Motor neuron (in vitro differentiated cells): ENCODE measurements around the gene TDRD12. TPM values are rescaled to one million over a fixed set of nuclear protein-coding genes. Genes with fewer than 3 reads are reported as not detected.
"Not testable (repeated sequence)": the region's sequence is repeated elsewhere in the genome, so short reads cannot be mapped to it uniquely, and the experiment has no call there.

Source experiments
- ATAC-seq, 8 experiments: fragments of 200-7000 bp; cut with Tn5 transposase; replicated peaks in 6 of 8; 2 replicates each; pipeline ENCODE4 v1.8.0; 2021; ENCODE audit warnings: mild to moderate bottlenecking in 8 of 8, moderate library complexity in 8 of 8
- H3K27ac ChIP-seq, 2 donors: fragments of 250-450 bp; sonication (Bioruptor Pico); 2 replicates each; pipeline ENCODE4 v1.9.0; 2021; ENCODE audit warnings: antibody characterized with exemption in 2 of 2, mild to moderate bottlenecking in 2 of 2, moderate library complexity in 1 of 2
- H3K4me1 ChIP-seq, 2 donors: fragments of 250-450 bp; sonication (Bioruptor Pico); replicated peaks in 1 of 2; 2 replicates each; pipeline ENCODE4 v1.6.1; 2021; ENCODE audit warnings: antibody characterized with exemption in 2 of 2, mild to moderate bottlenecking in 2 of 2, moderate library complexity in 1 of 2
- H3K4me3 ChIP-seq, 5 donors: fragments of 250-450 bp; sonication (Bioruptor Pico); 2 replicates each; pipeline ENCODE4 v1.9.0; 2021; ENCODE audit warnings: antibody characterized with exemption in 5 of 5, mild to moderate bottlenecking in 5 of 5, moderate library complexity in 4 of 5
- WGBS, 10 experiments: fragments of 450-650 bp; shearing (Covaris generic); methylation state at CpG; one replicate each; pipeline ENCODE4 v1.0.0; 2022; 5-methylcytosine and 5-hydroxymethylcytosine counted together
- in situ Hi-C, 9 experiments: fragments of 400-800 bp; cut with MboI; loops; one replicate each; pipeline ENCODE4 v1.15.0; 2021; ENCODE audit warnings: low sequenced_read_pairs in 9 of 9, low pct_unique_long_range_greater_than_20kb in 2 of 9; ENCODE audit not compliant: unreplicated experiment in 9 of 9
- total RNA-seq, 8 experiments: library from RNA; unstranded; fragments of 300-600 nt; gene quantifications; 2 replicates each; pipeline versions ENCODE4 v1.2.3 to v1.2.4, GENCODE V29; 2022

The TDRD12 gene
- total RNA-seq, 8 experiments from 2014 or later = 0.21 to 0.98 (median 0.50) TPM

DNA sequence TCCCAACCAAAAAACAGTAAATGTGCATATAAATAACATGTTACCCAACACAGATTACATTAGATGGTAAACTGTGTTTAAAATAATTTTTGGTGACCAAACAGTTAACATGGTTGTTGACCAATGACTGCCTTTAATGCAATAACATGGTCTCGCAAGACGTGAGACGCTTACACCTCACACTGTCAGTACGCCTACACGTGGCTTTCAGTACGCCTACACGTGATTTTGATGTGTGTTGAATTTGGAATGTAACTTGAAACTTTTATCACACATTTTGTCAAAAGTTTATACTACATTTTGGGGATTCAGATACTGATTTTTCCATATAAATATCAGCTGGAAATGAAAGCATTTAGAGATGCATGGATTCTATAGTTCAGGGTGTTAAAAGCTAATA, 118.0 kb downstream of the TDRD12 start:
- no peak for ATAC-seq
- Histone ChIP-seq H3K4me1 (no peaks in the 10 kb centered on the region), H3K27ac (no peak overlapping the region), H3K4me3 (no peak overlapping the region)
- 48 to 92% (median 80%) methylated on average over 2 to 7 of the region's 7 CpGs for WGBS, 10 experiments
- in situ Hi-C loops = no loop called here

DNA sequence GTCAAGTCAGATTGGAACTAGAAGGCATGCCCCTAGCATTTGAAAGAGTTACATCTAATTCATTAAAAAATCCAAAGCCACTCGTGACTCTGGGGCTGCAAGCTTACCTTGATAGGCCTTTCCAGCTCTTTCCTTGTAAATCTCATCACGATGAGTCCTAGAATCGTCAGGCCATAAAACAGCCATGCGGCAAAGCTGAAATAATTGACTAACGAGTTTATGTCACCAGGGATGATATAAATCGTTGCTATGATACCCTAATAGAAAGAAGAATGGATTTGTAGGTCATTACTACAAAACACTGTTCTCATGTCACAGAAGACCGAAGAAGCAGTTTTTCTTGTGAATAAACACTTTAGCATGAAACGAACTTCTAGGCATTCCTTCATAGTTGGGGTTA, 122.5 kb downstream of the TDRD12 start:
- WGBS, 10 experiments = 0 to 79% (median 48%) methylated on average over 1 to 8 of the region's 8 CpGs
- in situ Hi-C loops = no loop called here
- no peak overlapping the region for H3K27ac ChIP-seq
- H3K4me3 ChIP-seq = no peak overlapping the region
- H3K4me1 ChIP-seq = no peaks in the 10 kb centered on the region
- ATAC-seq = no peak

DNA sequence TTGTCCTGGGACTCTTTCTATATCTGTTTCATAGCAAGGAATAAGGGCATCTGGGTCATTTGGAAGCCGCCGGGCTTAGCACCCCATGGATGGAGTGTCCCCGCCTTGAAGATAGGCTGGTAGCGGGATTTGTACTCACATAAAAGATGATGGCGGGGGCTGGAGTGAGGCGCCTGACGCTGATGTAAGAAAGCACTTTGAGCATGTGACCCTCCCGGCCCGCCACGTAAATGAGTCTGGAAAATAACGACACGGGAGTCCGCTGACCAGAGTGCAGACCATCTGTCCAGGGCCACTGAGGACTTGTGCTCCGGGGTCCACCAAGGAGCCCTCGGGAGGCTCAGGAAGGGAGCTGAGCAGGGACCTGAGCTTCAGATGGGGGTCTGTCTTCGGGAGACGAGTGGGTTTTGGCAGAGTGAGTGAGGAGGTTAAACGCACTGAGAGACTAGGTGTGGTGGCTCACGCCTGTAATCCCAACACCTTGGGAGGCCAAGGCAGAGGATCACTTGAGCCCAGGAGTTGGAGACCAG, 124.2 kb downstream of the TDRD12 start:
- Histone ChIP-seq H3K27ac (no peak overlapping the region), H3K4me1 (no peaks in the 10 kb centered on the region), H3K4me3 (no peak overlapping the region)
- 61 to 100% (median 87%) methylated on average over 2 to 9 of the region's 19 CpGs; no CpG with 5 or more reads in 2 of the 10 experiments for WGBS, 10 experiments
- in situ Hi-C loops = no loop called here
- no peak for ATAC-seq

DNA sequence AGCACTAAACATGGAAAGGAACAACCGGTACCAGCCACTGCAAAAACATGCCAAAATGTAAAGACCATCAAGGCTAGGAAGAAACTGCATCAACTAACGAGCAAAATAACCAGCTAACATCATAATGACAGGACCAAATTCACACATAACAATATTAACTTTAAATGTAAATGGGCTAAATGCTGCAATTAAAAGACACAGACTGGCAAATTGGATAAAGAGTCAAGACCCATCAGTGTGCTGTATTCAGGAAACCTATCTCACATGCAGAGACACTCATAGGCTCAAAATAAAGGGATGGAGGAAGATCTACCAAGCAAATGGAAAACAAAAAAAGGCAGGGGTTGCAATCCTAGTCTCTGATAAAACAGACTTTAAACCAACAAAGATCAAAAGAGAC, 128.5 kb downstream of the TDRD12 start:
- ATAC-seq, H3K4me1 ChIP-seq, in situ Hi-C loops, H3K4me3 ChIP-seq, H3K27ac ChIP-seq: not testable (repeated sequence)
- no CpG with 5 or more reads among the region's 2 CpGs for WGBS, 10 experiments

DNA sequence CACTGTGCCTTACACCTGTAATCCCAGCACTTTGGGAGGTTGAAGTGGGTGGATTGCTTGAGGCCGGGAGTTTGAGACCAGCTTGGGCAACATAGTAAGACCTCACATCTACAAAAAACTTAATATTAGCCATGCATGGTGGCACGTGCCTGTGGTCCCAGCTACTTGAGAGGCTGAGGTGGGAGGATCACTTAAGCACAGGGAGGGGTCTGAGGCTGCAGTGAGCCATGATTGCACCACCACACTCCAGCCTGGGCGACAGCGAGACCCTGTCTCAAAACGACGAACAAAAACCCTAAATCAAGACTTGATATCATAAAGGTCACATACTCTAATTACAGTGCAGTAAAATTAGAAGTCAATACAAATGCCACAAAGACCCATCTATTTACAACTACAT, 132.6 kb downstream of the TDRD12 start:
- 70 to 100% (median 90%) methylated on average over 1 to 4 of the region's 6 CpGs; no CpG with 5 or more reads in 3 of the 10 experiments for WGBS, 10 experiments
- Histone ChIP-seq H3K4me1 (no peaks in the 10 kb centered on the region), H3K4me3 (no peak overlapping the region), H3K27ac (no peak overlapping the region)
- in situ Hi-C loops = no loop called here
- ATAC-seq = no peak

DNA sequence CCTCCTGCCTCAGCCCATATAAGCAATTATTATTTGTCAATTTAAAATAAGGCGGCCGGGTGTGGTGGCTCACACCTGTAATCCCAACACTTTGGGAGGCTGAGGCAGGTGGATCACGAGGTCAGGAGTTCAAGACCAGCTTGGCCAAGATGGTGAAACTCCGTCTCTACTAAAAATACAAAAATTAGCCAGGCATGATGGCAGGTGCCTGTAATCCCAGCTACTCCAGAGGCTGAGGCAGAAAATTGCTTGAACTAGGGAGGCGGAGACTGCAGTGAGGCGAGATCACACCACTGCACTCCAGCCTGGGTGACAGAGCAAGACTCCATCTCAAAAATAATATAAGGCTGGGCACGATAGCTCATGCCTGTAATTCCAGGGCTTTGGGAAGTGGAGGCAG, 137.3 kb downstream of the TDRD12 start:
- 57 to 100% (median 91%) methylated on average over 1 to 6 of the region's 7 CpGs; no CpG with 5 or more reads in 2 of the 10 experiments for WGBS, 10 experiments
- H3K4me1 ChIP-seq, H3K4me3 ChIP-seq, H3K27ac ChIP-seq, in situ Hi-C loops, ATAC-seq: not testable (repeated sequence)

DNA sequence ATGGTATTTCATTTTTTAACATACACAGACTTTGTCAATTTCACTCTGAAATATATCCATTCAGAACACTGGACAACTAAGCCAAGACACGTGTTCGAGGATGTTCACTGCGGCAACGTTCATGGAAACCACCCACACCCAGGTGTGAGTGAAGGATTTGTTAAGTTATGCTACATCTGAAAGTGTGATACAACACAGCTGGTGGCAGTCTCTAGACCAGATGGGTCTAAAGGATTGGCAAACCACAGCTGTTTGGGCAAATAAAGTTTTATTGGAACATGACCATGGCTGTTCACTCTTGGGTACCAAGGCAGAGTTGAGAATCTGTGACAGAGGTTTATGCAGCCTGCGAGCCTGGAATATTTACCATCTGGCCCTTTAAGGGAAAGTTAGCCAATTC, 138.0 kb downstream of the TDRD12 start:
- Histone ChIP-seq H3K4me1 (no peaks in the 10 kb centered on the region), H3K27ac (no peak overlapping the region), H3K4me3 (no peak overlapping the region)
- in situ Hi-C loops = no loop called here
- no peak for ATAC-seq
- WGBS, 10 experiments = 40 to 100% (median 89%) methylated on average over 1 to 3 of the region's 5 CpGs; no CpG with 5 or more reads in 2 of the 10 experiments

DNA sequence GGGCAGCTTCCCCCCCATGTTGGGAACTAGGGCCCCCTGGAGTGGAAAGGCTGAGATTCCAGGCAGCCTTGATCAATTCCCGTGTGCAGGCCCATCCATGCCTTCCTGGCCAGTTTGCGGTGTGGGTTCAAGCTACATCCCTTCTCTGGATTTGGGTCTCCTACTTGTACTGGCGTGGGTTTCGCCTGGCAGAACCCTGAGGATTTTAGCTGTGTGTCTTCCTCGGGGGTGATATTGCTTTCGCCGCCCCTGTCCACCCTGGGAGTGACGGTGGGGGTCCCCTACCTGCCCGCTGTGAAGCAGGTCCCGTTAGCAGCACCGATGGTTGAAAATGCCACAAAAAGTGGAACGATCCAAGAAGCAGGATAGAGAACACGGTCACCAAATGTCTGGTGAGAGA, 138.6 kb downstream of the TDRD12 start:
- WGBS, 10 experiments = 43 to 77% (median 67%) methylated on average over 2 to 7 of the region's 13 CpGs; no CpG with 5 or more reads in 6 of the 10 experiments

DNA sequence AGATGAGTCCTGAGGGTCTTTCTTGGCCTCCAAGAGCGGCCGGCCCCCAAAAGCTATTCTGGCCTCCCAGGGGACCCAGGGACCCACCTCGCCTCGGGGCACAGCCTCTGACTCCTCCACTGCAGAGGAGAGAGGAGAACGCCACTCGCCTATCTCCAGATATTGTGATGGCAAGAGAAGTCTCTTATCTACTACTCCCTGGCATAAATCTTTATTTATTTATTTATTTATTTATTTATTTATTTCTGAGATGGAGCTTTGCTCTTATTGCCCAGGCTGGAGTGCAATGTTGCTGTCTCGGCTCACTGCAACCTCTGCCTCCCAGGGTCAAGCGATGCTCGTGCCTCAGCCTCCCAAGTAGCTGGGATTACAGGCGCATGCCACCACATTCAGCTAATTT, 139.0 kb downstream of the TDRD12 start:
- 20 to 100% (median 100%) methylated on average over 1 to 3 of the region's 10 CpGs; no CpG with 5 or more reads in 5 of the 10 experiments for WGBS, 10 experiments
- ATAC-seq = no peak
- Histone ChIP-seq H3K4me3 (no peak overlapping the region), H3K27ac (no peak overlapping the region), H3K4me1 (no peaks in the 10 kb centered on the region)
- in situ Hi-C loops = no loop called here

More for the DNA sequence above, 138.6 kb downstream of the TDRD12 start:
- in situ Hi-C loops = no loop called here
- ATAC-seq = no peak
- Histone ChIP-seq H3K4me3 (no peak overlapping the region), H3K27ac (no peak overlapping the region), H3K4me1 (no peaks in the 10 kb centered on the region)

DNA sequence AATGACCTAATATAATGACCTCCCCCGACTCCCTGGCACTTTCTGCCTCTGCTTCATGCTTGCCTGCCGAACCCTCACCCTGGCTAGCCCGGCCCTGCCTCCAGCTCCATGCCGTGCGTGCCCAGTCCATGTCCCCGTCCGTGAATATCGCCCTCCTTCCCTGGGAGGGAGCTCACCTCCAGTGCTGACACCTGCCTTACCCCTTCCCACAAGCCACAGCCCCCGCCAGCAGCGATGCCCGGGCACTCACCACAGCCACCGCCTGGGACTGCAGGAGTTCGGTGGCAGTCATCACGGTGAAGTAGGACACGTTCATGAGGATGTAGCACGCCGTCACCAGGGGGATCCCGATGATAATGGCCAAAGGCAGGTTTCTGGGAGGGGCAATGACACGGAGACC, 140.0 kb downstream of the TDRD12 start:
- 83 to 100% (median 98%) methylated on average over 1 to 4 of the region's 19 CpGs; no CpG with 5 or more reads in 4 of the 10 experiments for WGBS, 10 experiments

DNA sequence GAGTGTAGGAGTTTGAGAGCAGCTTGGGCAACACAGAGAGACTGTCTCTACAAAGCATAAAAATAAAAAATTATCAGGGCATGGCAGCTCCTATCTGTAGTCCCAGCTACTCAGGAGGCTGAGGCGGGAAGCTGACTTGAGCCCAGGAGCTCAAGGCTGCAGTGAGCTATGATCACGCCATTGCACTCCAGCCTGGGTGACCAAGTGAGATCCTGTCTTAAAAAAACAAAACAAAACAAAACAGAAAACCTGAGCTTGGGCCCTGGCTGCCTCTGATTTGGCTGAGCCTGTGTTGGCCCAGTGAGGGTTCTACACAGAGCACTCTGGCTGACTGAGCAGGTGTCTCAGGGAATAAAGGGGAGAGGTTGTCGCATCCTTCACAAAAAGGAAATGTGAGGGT, 142.0 kb downstream of the TDRD12 start:
- Histone ChIP-seq H3K27ac (no peak overlapping the region), H3K4me3 (no peak overlapping the region), H3K4me1 (no peaks in the 10 kb centered on the region)
- in situ Hi-C loops = no loop called here
- 70 to 100% (median 93%) methylated on average over 1 to 2 of the region's 3 CpGs; no CpG with 5 or more reads in 5 of the 10 experiments for WGBS, 10 experiments
- no peak for ATAC-seq

More for the DNA sequence above, 140.0 kb downstream of the TDRD12 start:
- ATAC-seq = no peak
- in situ Hi-C loops = no loop called here
- no peaks in the 10 kb centered on the region for H3K4me1 ChIP-seq
- H3K27ac ChIP-seq = no peak overlapping the region
- H3K4me3 ChIP-seq = no peak overlapping the region

DNA sequence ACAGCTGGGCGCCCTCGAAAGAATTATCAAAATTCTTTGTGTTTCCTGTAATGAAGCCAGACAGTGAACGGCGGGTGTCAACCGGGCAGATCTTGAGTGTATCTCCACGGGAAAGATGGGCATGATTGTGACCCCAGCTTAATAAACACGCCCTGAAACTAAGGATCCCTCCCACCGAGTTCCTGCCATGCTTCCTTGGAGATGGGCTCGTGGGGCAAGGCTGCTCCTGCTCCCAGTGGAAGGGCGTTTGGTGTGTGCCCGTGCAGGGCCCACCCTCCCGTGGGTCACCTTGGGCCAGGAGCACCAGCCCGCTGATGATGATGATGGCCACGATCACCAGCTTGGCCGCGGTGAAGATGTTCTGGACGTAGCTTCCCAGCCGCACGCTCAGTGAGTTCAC, 142.6 kb downstream of the TDRD12 start:
- in situ Hi-C loops = no loop called here
- Histone ChIP-seq H3K27ac (no peak overlapping the region), H3K4me1 (no peaks in the 10 kb centered on the region), H3K4me3 (no peak overlapping the region)
- 0 to 93% (median 78%) methylated on average over 1 to 13 of the region's 19 CpGs; no CpG with 5 or more reads in 4 of the 10 experiments for WGBS, 10 experiments
- no peak for ATAC-seq

DNA sequence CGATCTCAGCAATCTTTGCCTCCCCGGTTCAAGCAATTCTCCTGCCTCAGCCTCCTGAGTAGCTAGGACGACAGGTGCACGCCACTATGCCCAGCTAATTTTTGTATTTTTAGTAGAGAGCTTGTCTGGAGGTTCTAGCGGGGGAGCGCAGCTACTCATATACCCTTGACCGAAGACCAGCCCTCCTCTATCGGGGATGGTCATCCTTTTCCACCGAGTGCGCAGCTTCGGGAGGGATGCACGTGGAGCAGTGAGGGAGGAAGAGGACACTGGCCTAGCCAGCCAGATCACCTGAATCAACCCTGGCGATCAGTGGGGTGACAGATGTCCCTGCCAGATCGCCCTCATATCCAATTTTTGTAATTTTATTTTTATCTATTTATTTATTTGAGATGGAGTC, 143.2 kb downstream of the TDRD12 start:
- H3K4me3 ChIP-seq = no peak overlapping the region
- in situ Hi-C loops = no loop called here

DNA sequence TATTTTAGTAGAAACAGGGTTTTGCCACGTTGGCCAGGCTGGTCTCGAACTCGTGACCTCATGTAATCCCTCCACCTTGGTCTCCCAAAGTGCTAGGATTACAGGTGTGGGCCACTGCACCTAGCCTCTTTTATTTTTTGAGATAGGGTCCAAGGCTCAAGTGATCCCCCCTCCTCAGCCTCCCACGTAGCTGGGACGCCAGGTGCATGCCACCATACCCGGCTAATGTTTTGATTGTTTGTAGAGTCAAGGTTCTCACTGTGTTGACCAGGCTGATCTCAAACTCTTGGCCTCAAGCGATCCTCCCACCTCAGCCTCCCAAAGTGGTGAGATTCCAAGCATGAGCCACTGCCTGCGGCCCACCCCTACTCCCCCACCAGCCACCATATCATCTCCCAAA, 143.7 kb downstream of the TDRD12 start:
- 50 to 100% (median 85%) methylated on average over 1 to 4 of the region's 8 CpGs; no CpG with 5 or more reads in 5 of the 10 experiments for WGBS, 10 experiments
- ATAC-seq = no peak
- in situ Hi-C loops = no loop called here

More for the DNA sequence above, 143.2 kb downstream of the TDRD12 start:
- H3K27ac ChIP-seq = no peak overlapping the region
- no peak for ATAC-seq
- no peaks in the 10 kb centered on the region for H3K4me1 ChIP-seq
- WGBS, 10 experiments = 60 to 100% (median 89%) methylated on average over 1 to 10 of the region's 14 CpGs; no CpG with 5 or more reads in 2 of the 10 experiments

More for the DNA sequence above, 143.7 kb downstream of the TDRD12 start:
- no peak overlapping the region for H3K27ac ChIP-seq
- H3K4me1 ChIP-seq = no peaks in the 10 kb centered on the region
- H3K4me3 ChIP-seq = no peak overlapping the region
